NCI-H2171 (cell line): ENCODE data around the gene NR1H3.
"Not testable (repeated sequence)": the region's sequence is repeated elsewhere in the genome, so short reads cannot be mapped to it uniquely, and the experiment has no call there.

Experiments used
- DNase-seq: peaks from one replicate; lab custom pipeline; 2025; lab: John Stamatoyannopoulos, UW

Gene NR1H3

GRCh38 chr11:47306484-47306844 is 48.7 kb downstream of the NR1H3 start:
- DNase-seq, result no peak

GRCh38 chr11:47308050-47308823 is 50.4 kb downstream of the NR1H3 start:
- no peak for DNase-seq

- no peak for DNase-seq
These were observed 57.2 kb downstream of the NR1H3 start for GRCh38 chr11:47314992-47315391.

GRCh38 chr11:47316501-47316900 is 58.7 kb downstream of the NR1H3 start:
- not testable (repeated sequence) for DNase-seq

GRCh38 chr11:47317064-47317828 is 59.5 kb downstream of the NR1H3 start:
- DNase-seq, result no peak

- DNase-seq, result no peak
These were observed 60.4 kb downstream of the NR1H3 start for GRCh38 chr11:47318166-47318565.
